H9 (cell line): ENCODE data around the gene TFF3. TPM values are rescaled to one million over a fixed set of nuclear protein-coding genes. Genes with fewer than 3 reads are reported as not detected.

Experiments
- DNase-seq: peaks from one replicate; pipeline ENCODE4 v3.0.0-alpha.2; 2017
- H2AFZ ChIP-seq: one replicate; pipeline ENCODE4 v1.6.1; 2013; ENCODE audit warnings: mild to moderate bottlenecking, low read length, control low read depth, moderate library complexity
- H2AK5ac ChIP-seq: 2 replicates; pipeline ENCODE4 v1.6.1; 2013; ENCODE audit warnings: low read length, control low read depth, mixed read lengths; ENCODE audit not compliant: insufficient read length
- H2BK120ac ChIP-seq: one replicate; pipeline ENCODE4 v1.6.1; 2013; ENCODE audit warnings: low read depth, mild to moderate bottlenecking, low read length, control low read depth, inconsistent platforms; ENCODE audit not compliant: poor library complexity, severe bottlenecking
- H2BK12ac ChIP-seq: 2 replicates; pipeline ENCODE4 v1.6.1; 2013; ENCODE audit warnings: low read length, control low read depth, mixed read lengths, low read depth; ENCODE audit not compliant: insufficient read length
- H2BK15ac ChIP-seq: 2 replicates; pipeline ENCODE4 v1.6.1; 2013; ENCODE audit warnings: low read depth, low read length, control low read depth
- H2BK20ac ChIP-seq: one replicate; pipeline ENCODE4 v1.6.1; 2013; ENCODE audit warnings: low read depth, mild to moderate bottlenecking, low read length, control low read depth, inconsistent platforms; ENCODE audit not compliant: poor library complexity, severe bottlenecking
- H2BK5ac ChIP-seq: 2 replicates; pipeline ENCODE4 v1.6.1; 2013; ENCODE audit warnings: low read length, control low read depth, mixed read lengths; ENCODE audit not compliant: insufficient read length
- H3K14ac ChIP-seq: 2 replicates; pipeline ENCODE4 v1.6.1; 2013; ENCODE audit warnings: low read length, control low read depth; ENCODE audit not compliant: insufficient read depth
- H3K18ac ChIP-seq: 2 replicates; pipeline ENCODE4 v1.6.1; 2013; ENCODE audit warnings: low read depth, mild to moderate bottlenecking, mixed read lengths, low read length, control low read depth; ENCODE audit not compliant: insufficient read length
- H3K23ac ChIP-seq: 2 replicates; pipeline ENCODE4 v1.6.1; 2013; ENCODE audit warnings: low read length, control low read depth, mixed read lengths, low read depth; ENCODE audit not compliant: insufficient read length
- H3K23me2 ChIP-seq: 2 replicates; pipeline ENCODE4 v1.6.1; 2013; ENCODE audit warnings: low read depth, mild to moderate bottlenecking, mixed read lengths, low read length, control low read depth; ENCODE audit not compliant: insufficient read length, poor library complexity, severe bottlenecking
- H3K27ac ChIP-seq: 2 replicates; pipeline ENCODE4 v1.5.1; 2013; ENCODE audit warnings: low read length, control low read depth, mixed read lengths, low read depth; ENCODE audit not compliant: insufficient read length
- H3K27me3 ChIP-seq: 2 replicates; pipeline ENCODE4 v1.6.1; 2013; ENCODE audit warnings: low read length, control low read depth, inconsistent platforms; ENCODE audit not compliant: insufficient read depth
- H3K4ac ChIP-seq: 2 replicates; pipeline ENCODE4 v1.6.1; 2013; ENCODE audit warnings: low read depth, mild to moderate bottlenecking, control low read depth, inconsistent platforms, low read length, moderate library complexity
- H3K4me1 ChIP-seq: 2 replicates; pipeline ENCODE4 v1.6.1; 2013; ENCODE audit warnings: low read length, control low read depth, inconsistent platforms; ENCODE audit not compliant: insufficient read depth
- H3K4me2 ChIP-seq: 2 replicates; pipeline ENCODE4 v1.6.1; 2013; ENCODE audit warnings: low read length, control low read depth, mixed read lengths; ENCODE audit not compliant: insufficient read length, insufficient read depth
- H3K56ac ChIP-seq: 2 replicates; pipeline ENCODE4 v1.6.1; 2013; ENCODE audit warnings: low read depth, mild to moderate bottlenecking, mixed read lengths, low read length, control low read depth; ENCODE audit not compliant: insufficient read length
- H3K79me1 ChIP-seq: 2 replicates; pipeline ENCODE4 v1.6.1; 2013; ENCODE audit warnings: low read depth, mild to moderate bottlenecking, moderate library complexity, low read length, control low read depth, inconsistent platforms; ENCODE audit not compliant: insufficient read depth, poor library complexity, severe bottlenecking
- H3K79me2 ChIP-seq: 2 replicates; pipeline ENCODE4 v1.6.1; 2013; ENCODE audit warnings: low read length, control low read depth, inconsistent platforms; ENCODE audit not compliant: insufficient read depth
- H3K9ac ChIP-seq: 2 replicates; pipeline ENCODE4 v1.6.1; 2013; ENCODE audit warnings: low read length, control low read depth, mixed read lengths; ENCODE audit not compliant: insufficient read length; ENCODE audit errors: extremely low read depth
- H3K9me3 ChIP-seq: one replicate; pipeline ENCODE4 v1.6.1; 2013; ENCODE audit warnings: low read depth, low read length, inconsistent platforms; ENCODE audit not compliant: control insufficient read depth
- H3T11ph ChIP-seq: one replicate; pipeline ENCODE4 v1.6.1; 2013; ENCODE audit warnings: mild to moderate bottlenecking, low read length, control low read depth, inconsistent platforms
- H4K20me1 ChIP-seq: one replicate; pipeline ENCODE4 v1.6.1; 2013; ENCODE audit not compliant: control insufficient read depth, insufficient read length, insufficient read depth
- H4K5ac ChIP-seq: 2 replicates; pipeline ENCODE4 v1.6.1; 2013; ENCODE audit warnings: low read depth, mild to moderate bottlenecking, mixed read lengths, low read length, control low read depth; ENCODE audit not compliant: insufficient read length
- H4K8ac ChIP-seq: replicated peaks from 2 replicates; pipeline ENCODE4 v1.6.1; 2013; ENCODE audit warnings: low read length, control low read depth, mixed read lengths, low read depth; ENCODE audit not compliant: insufficient read length
- H4K91ac ChIP-seq: 2 replicates; pipeline ENCODE4 v1.6.1; 2013; ENCODE audit warnings: low read depth, mild to moderate bottlenecking, moderate library complexity, mixed read lengths, low read length, control low read depth; ENCODE audit not compliant: insufficient read length
- H3K27ac Mint-ChIP-seq, 3 experiments: 2 replicates in 2 of 3; 3 replicates in 1 of 3; pipeline ENCODE4 v1.8.0; 2020 to 2021; ENCODE audit warnings: mixed read lengths in 3 of 3, mild to moderate bottlenecking in 1 of 3, moderate library complexity in 1 of 3
- H3K27me3 Mint-ChIP-seq: 2 replicates; pipeline ENCODE4 v1.8.0; 2021; ENCODE audit warnings: low read depth, mild to moderate bottlenecking, moderate library complexity, mixed read lengths
- H3K36me3 Mint-ChIP-seq, 3 experiments: 2 replicates in 2 of 3; 3 replicates in 1 of 3; pipeline ENCODE4 v1.8.0; 2020 to 2021; ENCODE audit warnings: low read depth in 3 of 3, mixed read lengths in 3 of 3; ENCODE audit not compliant: insufficient read depth in 1 of 3
- H3K4me1 Mint-ChIP-seq, 2 experiments: 2 replicates each; pipeline ENCODE4 v1.8.0; 2020; ENCODE audit warnings: mixed read lengths in 2 of 2
- H3K4me3 Mint-ChIP-seq, 2 experiments: 2 replicates in 1 of 2; 3 replicates in 1 of 2; pipeline ENCODE4 v1.8.0; 2020 to 2021; ENCODE audit warnings: mild to moderate bottlenecking in 2 of 2, mixed read lengths in 2 of 2, moderate library complexity in 1 of 2
- H3K9me3 Mint-ChIP-seq, 2 experiments: 2 replicates in 1 of 2; 3 replicates in 1 of 2; pipeline ENCODE4 v1.8.0; 2020; ENCODE audit warnings: mild to moderate bottlenecking in 2 of 2, mixed read lengths in 2 of 2, moderate library complexity in 1 of 2
- WGBS: extraction: QIAGEN DNeasy Blood & Tissue Kit; methylation state at CpG from one replicate; pipeline ENCODE4 v1.1.7; 2013; ENCODE audit warnings: missing lambda C conversion rate, low lambda C conversion rate, mixed read lengths; ENCODE audit not compliant: insufficient read length; ENCODE audit errors: extremely low coverage; 5-methylcytosine and 5-hydroxymethylcytosine counted together
- total RNA-seq: library from RNA; stranded (reverse); gene quantifications from 2 replicates; pipeline ENCODE4 v1.2.1, GENCODE V29; 2021
- TF ChIP-seq, protein P1 (sequence below): fragments of 200-600 bp; sonication (generic); conservative IDR thresholded peaks from 3 replicates; pipeline ENCODE4 v1.8.0; 2021; ENCODE audit warnings: antibody characterized with exemption, mild to moderate bottlenecking

Gene TFF3
- total RNA-seq, 1 experiment from 2014 or later: 1.5 TPM

DNA sequence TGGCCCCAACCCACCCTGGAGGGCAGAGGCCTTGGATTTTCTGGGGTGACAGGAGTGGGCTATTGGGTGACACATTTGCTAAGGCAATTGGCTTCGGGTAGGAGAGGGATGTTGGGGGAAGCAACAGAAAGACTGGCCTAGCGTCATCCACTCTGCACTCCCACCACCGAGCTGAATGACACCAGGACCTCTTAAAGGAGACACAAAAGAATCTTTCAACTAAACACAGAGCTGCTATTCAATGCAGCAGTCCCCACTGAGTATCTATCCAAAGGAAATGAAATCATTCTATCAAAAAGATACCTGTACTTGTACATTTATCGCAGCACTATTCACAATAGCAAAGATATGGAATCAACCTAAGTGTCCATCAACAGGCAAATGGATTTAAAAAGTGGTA is 29.4 kb upstream of the TFF3 start:
- Histone ChIP-seq H3K4me1 (0 out of 2 replicates have a peak, but pooled peaks cover 1% of the 10 kb centered on the region), H3K18ac (no peak overlapping the region), H3K79me2 (no peaks in the 10 kb centered on the region), H2BK5ac (no peak overlapping the region), H2BK12ac (no peak overlapping the region), H3T11ph (no peak overlapping the region), H2BK15ac (no peak overlapping the region), H2AK5ac (no peak overlapping the region), H3K9ac (no peak overlapping the region), H4K20me1 (no peaks in the 10 kb centered on the region), H3K23me2 (no peaks in the 10 kb centered on the region), H3K14ac (no peak overlapping the region), H2BK120ac (no peak overlapping the region), H3K27me3 (no peaks in the 10 kb centered on the region), H3K9me3 (no peaks in the 10 kb centered on the region), H2AFZ (no peak overlapping the region), H4K5ac (no peak overlapping the region), H3K4ac (no peak overlapping the region), H4K8ac (no peak overlapping the region), H3K56ac (no peak overlapping the region), H3K4me2 (no peak overlapping the region), H2BK20ac (no peak overlapping the region), H4K91ac (no peak overlapping the region), H3K79me1 (no peaks in the 10 kb centered on the region), H3K23ac (no peak overlapping the region), H3K27ac (no peak overlapping the region)
- WGBS: no CpG with 5 or more reads among the region's 4 CpGs
- Mint-ChIP-seq H3K27me3 (peaks cover 2% of the 10 kb centered on the region), H3K36me3 (no peaks in the 10 kb centered on the region), H3K4me1 (peaks cover 0 to 3% of the 10 kb centered on the region in 2 experiments; a peak in 1 of 4 replicates), H3K4me3 (no peak overlapping the region), H3K9me3 (no peaks in the 10 kb centered on the region), H3K27ac (no peak overlapping the region)
- TF ChIP-seq, protein P1, sequence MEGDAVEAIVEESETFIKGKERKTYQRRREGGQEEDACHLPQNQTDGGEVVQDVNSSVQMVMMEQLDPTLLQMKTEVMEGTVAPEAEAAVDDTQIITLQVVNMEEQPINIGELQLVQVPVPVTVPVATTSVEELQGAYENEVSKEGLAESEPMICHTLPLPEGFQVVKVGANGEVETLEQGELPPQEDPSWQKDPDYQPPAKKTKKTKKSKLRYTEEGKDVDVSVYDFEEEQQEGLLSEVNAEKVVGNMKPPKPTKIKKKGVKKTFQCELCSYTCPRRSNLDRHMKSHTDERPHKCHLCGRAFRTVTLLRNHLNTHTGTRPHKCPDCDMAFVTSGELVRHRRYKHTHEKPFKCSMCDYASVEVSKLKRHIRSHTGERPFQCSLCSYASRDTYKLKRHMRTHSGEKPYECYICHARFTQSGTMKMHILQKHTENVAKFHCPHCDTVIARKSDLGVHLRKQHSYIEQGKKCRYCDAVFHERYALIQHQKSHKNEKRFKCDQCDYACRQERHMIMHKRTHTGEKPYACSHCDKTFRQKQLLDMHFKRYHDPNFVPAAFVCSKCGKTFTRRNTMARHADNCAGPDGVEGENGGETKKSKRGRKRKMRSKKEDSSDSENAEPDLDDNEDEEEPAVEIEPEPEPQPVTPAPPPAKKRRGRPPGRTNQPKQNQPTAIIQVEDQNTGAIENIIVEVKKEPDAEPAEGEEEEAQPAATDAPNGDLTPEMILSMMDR: no peak
- no peak for DNase-seq
